ENCODE results near the gene CCL2.
"Not testable (repeated sequence)": the region's sequence is repeated elsewhere in the genome, so short reads cannot be mapped to it uniquely, and the experiment has no call there.

The CCL2 gene

DNA sequence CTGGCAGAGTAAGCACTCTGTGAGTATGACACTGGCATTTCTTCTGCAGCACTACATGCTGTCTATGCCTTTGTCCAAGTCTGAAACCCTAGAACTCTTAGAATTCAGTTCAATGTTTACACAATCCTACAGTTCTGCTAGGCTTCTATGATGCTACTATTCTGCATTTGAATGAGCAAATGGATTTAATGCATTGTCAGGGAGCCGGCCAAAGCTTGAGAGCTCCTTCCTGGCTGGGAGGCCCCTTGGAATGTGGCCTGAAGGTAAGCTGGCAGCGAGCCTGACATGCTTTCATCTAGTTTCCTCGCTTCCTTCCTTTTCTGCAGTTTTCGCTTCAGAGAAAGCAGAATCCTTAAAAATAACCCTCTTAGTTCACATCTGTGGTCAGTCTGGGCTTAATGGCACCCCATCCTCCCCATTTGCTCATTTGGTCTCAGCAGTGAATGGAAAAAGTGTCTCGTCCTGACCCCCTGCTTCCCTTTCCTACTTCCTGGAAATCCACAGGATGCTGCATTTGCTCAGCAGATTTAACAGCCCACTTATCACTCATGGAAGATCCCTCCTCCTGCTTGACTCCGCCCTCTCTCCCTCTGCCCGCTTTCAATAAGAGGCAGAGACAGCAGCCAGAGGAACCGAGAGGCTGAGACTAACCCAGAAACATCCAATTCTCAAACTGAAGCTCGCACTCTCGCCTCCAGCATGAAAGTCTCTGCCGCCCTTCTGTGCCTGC is at the start of gene CCL2:
TSS of gene CCL2 (plus strand) at position 635 of the 730 bp plus-strand sequence. CDS start at position 700, 65 bp downstream.
- DNase-seq = peak in 1 of 2 experiments; percentile 19

DNA sequence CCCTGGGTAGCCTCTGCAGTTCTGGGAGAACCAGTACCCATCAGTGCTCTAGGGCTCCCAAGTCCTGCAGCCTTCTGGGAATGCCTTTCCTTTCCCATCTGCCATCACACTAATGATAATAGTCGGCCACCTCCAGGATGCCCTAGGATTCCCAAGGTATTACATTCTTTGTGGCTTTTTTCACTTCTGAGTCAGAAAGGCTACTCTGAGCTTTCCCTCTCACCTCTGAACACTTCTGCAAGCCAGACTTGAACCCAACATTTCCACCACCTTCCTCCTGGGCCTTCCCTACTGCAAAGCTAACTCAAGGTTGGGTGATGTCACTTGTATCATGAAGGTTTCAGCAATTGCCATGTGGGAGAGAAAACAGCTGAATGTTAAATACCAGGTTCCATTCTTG is 49.7 kb upstream of the CCL2 start:
- DNase-seq = no peak

DNA sequence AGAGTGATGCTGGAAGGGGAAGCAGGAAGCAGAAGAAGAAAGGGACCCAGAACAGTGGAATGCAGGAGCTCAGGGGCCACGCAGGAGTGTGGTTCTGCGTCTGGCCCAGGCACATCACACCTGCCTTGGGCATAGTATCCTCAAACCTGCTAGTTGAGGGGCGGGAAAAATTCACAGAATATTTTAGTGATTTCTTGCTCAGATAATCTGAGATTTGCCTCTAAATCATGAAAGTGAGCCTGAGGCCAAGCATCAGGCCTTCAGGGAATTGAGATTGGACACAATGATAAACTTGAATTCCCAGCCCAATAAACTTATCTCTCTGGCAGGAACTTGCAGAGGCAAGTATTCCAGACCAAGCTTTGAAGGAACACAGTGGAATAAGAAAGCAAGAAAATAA is 48.5 kb upstream of the CCL2 start:
- no peak for DNase-seq

DNA sequence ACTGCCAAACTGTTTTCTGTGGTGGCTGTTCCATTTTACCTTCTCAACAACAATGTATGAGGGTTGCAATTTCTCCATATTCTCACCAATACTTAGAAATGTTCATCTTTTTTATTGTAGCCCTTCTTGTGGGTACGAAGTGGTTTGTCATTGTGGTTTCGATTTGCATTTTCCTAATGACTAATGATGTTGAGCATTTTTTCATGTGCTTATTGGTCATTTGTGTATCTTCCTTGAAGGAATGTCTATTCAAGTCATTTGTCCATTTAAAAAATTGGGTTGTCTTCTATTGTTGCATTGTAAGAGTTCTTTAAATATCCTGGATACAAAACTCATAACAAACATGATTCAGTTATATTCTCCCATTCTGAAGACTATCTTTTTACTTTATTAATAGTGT is 47.5 kb upstream of the CCL2 start:
- DNase-seq = no peak

GRCh38 chr17:34218748-34219147 is 36.3 kb upstream of the CCL2 start:
- DNase-seq = no peak

DNA sequence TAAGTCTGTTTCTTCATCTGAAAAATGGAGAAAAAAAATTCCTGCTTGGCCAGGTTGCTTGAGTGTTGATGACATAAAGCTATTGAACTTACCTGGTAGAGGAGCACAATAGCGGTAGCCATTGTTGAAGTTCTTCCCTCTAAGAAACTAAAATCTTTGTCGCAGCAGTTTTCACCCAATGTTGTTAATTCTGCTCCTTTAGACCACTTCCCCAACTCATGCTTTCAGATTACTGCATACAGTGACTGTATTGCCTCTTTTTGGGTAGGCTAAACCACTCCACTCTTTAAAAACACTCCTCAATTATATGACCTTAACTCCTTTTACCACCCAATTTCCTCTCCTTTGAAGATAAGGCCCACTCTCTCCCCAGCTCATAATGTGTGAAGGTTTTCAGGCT is 35.7 kb upstream of the CCL2 start:
- DNase-seq = no peak

- no peak for DNase-seq
These were observed 34.9 kb upstream of the CCL2 start for GRCh38 chr17:34220045-34220751.

DNA sequence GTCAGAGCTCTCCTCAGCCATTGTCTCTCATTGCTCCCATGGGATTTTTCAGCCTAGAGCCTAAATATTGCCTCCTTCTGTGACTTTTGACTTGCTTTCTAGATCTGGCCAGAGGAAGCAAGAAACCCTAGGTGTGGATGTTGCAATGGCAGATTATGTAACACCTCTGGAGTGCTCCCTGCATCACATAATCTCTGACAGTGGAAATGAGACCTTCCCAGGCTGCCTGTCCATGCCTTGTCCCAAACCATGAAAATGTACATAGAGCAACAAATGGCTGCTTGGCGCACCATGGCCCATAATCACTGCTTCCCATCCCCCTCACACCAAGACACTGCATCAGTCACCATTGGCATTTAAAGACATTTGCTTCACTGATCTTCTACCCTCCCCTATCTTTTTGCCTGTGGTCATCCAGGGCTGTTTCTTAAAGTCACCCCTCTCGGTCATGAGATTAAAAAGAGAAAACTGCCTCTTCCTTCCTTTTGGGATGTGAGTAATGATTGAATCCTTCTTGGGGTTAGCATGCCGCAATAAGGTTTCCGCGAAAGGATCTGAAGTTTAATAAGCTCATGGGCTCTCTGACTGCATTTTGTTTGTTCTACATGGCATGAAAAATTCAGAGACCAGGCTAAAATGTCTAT is 34.2 kb upstream of the CCL2 start:
- no peak for DNase-seq

DNA sequence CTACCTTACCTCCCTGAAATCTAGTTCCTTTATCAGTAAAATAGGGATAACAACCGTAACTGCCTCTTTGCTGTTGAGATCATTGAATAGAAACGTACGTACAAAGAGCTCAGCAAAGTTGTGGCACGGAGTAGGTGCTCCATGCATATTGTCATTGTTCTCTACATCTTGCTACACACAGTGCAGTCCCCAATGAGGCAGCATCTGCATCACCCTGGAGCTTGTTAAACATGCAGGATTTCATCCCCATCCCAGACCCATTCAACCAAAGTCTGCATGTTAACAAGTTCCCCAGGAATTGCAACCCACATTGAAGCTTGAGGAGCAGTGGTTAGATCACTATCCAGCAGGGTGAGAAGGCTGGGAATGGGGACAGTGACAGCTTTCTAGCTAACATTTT is 33.7 kb upstream of the CCL2 start:
- no peak for DNase-seq

DNA sequence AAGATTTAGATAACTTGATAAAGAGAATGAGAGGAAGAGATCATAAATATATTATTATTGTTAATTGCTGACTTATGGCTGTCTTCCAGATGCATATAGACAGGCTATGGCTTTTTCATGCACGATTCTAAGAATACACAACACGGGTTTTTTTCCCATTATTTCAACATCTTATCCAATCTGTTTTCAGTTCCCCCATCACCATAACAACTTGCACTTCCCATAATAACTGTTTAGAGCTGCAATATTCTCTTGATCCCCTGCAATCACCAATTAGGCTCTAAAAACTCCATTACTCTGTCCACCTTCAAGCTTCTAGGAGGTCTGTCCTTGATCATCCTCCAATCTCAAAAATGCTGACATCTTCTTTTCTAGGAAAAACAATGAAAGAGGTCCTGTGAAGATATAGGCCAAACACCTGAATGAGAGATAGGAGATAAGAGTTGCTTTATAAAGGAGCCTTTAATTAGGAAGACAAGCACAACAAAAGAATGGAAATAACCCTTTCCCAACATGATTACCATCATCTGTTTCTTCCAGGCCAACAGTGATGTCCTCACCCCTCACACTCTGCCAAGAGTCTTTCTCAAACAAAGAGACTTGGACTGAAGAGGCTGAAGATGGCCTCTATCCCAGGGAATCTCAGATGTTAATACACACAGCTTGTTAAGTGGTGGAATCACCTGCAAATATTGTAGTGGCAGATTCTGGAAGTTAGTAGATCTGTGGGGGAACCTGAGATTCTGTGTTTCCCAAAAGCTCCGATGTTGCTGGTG is 32.2 kb upstream of the CCL2 start:
- DNase-seq = no peak

GRCh38 chr17:34225046-34225445 is 30.0 kb upstream of the CCL2 start:
- DNase-seq = no peak

DNA sequence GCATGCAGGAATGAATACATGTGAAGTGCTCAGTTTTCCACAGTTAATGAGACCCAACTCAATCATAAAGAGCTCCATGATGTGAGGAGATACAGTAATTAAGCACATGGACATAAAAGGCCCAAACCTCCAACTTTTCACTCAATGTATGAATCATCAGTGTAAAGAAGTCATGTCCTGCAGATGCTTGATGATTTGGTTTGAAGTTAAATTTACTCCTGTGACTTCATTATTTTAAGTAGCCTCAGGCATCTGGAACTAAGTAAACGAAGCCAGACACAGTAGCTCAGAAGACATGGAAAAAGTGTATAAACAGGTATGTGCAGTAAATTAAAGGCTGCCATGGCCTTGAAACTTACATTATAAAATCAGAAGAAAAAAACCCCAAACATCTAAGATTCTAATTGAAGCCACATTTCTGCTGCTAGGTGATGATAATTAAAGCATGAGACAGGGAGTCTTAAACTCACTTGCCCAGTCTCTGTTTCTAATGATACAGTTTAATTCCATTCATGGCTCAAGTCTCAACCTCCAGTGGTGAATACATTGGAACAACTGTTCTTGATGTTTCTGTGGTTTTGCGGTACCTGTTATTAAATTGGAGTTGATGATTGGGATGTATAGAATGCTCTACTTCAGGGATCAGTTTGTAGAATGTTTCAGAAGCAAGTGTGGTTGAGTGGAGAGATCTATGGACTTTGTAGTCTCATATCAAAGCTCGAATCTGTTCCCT is 28.9 kb upstream of the CCL2 start:
- DNase-seq = no peak

- no peak for DNase-seq
These were observed 28.4 kb upstream of the CCL2 start for GRCh38 chr17:34226744-34227034.

- DNase-seq = not testable (repeated sequence)
These were observed 27.8 kb upstream of the CCL2 start for GRCh38 chr17:34227293-34227692.

DNA sequence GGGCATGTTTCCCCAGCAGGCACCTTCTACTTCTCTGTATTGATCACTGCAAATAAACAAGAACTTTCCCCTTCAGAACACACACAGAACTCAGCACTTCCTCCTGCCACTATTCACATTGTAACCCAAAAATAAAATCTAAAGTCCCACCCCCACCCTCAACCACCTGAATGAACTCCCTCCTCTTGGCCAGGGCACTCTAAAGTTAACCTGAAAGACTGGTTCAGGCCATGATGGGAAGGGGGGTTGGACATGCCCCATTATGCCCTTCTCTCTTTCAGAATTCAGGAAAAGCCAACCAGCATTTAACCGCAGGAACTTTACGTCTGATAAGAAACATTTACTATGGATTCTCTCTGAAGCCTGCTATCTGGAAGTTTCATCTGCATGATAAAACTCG is 27.4 kb upstream of the CCL2 start:
- DNase-seq = no peak

DNA sequence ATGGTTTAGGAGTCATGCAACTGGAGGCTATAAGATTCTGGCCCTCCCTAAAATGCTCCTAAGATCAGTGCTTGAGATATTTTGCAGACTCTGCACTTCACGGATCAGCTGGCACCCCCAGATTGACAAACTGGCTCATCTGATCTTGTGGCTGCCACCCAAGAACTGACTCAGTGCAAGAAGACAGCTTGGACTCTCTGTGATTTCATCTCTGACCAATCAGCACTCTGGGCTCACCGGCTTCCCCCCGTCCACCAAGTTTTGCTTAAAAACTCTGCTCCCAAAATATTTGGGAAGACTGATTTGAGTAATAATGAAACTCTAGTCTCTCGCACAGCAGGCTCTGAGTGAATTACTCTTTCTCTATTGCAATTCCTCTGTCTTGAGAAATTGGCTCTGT is 26.3 kb upstream of the CCL2 start:
- DNase-seq = no peak

DNA sequence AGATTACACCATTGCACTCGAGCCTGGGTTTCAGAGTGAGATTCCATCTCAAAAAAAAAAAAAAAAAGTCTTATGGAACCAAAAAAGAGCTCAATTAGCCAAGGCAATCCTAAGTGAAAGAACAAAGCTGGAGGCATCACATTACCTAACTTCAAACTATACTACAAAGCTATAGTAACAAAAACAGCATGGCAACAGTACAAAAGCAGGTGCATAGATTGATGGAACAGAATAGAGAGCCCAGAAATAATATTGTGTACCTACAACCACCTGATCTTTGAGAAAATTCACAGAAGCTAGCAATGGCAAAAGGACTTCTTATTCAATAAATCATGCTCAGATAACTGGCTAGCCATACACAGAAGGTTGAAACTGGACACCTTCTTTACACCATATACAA is 24.7 kb upstream of the CCL2 start:
- DNase-seq = no peak

DNA sequence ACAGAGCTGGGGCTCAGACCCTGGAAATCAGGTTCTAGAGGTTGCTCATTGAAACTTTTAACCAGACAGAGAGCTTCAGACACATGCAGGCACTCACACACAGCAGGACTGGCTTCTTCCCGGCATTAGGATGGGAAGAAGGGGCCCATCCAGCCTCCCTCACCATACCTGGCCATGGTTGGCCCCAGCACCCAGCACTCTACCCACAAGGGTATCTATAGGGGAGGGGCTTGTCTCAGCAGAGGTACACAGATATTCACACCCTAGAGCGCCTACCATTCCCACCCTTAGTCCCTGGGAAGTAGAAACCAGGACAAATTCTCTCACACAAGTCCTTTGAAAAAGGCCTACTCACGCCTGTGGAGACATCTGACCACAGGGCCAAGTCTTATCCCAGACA is 20.5 kb upstream of the CCL2 start:
- DNase-seq = no peak

DNA sequence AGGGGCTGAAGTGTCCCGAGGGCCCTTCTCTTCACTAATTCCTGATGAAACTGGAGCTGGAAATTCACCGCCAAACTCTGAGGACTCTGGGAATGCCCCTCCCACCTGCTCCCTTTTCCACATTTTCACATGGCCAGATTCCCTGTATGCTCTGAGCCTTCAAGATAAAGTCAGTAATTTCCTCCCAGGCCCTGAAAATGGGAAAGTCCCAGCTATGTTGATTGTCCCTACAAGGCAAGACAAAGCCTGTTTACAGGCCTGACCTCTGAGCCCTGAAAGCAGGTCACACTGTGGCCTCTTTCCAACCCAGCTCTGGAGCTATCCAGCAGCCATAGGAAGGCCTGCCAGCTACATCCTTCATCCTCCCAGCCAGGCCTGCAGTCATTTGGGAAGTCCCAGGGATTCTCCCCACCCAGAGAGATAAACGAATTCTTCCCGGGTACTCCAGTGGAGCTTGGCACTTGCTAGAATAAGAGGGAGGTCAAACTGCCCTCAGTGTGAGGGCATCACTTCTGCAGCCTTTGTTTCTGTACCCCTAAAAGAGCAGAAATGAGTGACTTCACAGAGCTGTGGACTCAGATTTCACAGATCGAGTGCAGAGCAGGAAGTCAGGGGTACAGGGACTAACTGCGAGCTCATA is 19.6 kb upstream of the CCL2 start:
- DNase-seq = no peak

DNA sequence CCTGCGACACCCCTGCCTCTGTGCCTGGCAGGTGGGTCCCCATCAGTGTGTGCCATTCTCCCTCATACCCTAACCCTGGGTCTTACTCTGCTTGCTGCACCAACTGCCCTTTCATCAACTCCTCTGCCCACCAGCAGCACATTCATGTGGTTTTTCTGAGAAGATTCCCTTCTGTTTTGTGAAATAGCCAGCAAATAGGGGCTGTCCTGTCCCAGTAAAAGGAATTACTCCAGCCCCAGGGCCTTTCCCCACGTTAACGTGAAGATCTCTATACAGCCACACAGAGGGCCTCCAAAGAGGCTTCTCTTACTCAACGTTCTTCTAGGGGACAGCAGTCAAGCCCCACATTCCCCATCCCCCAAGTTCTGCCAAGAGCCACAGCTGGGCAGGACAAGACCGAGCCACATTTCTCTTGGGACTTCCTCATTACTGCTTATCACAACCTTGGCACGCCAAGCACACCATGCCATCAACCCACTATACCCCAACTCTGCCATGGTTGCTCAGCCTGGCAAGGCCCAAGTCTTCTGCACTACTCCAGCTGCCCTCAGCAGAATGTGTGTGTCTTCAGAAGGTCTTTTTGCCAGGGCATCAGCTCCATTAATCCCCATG is 18.7 kb upstream of the CCL2 start:
- no peak for DNase-seq

DNA sequence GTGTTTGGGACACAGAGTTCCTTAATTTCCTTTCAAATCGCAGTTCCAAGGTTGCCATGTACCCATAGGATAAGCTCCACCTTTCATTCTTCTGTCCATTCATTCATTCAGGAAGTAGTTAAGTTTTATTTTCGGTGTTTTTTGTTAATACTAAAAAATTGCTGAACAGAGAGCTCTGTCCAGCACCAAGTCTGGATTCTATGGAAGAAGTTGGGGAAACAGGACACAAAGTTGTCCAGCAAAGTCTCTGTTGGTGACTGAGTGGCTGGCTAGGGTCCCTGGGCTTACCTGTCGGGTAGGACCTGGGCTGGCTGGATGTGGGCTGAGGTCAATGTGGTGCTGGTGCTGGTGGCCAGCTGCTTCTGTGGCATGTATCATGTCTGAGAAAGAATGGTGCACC is 17.6 kb upstream of the CCL2 start:
- DNase-seq = no peak

GRCh38 chr17:34241062-34241461 is 14.0 kb upstream of the CCL2 start:
- no peak for DNase-seq

All from SW 1271 (cell line).